NB4 (cell line): ENCODE measurements around the gene KIF6.

Experiments used
- DNase-seq: peaks from one replicate; pipeline ENCODE4 v3.0.0; 2010; ENCODE audit warnings: low read depth
- H3K4me3 ChIP-seq: one replicate; pipeline ENCODE4 v1.5.1; 2011; ENCODE audit warnings: mild to moderate bottlenecking, low read depth, low read length, moderate library complexity
- MAX ChIP-seq: IDR thresholded peaks from 2 replicates; pipeline ENCODE4 v1.6.1; 2011; ENCODE audit warnings: low read depth, low read length
- MYC ChIP-seq: IDR thresholded peaks from 2 replicates; pipeline ENCODE4 v1.6.1; 2011; ENCODE audit warnings: low read depth, low read length
- POLR2A ChIP-seq: IDR thresholded peaks from 2 replicates; pipeline ENCODE4 v1.6.1; 2011; ENCODE audit warnings: mild to moderate bottlenecking; ENCODE audit not compliant: insufficient read length; ENCODE audit errors: extremely low read depth
- TF ChIP-seq, protein P1 (sequence below): IDR thresholded peaks from one replicate; pipeline ENCODE4 v1.5.1; 2012; ENCODE audit warnings: low read depth, low read length

The KIF6 gene

GRCh38 chr6:39370390-39370789, 354.8 kb downstream of the KIF6 start:
- DNase-seq: no peak
- TF ChIP-seq MYC (no peak), POLR2A (no peak), MAX (no peak)
- TF ChIP-seq, protein P1, sequence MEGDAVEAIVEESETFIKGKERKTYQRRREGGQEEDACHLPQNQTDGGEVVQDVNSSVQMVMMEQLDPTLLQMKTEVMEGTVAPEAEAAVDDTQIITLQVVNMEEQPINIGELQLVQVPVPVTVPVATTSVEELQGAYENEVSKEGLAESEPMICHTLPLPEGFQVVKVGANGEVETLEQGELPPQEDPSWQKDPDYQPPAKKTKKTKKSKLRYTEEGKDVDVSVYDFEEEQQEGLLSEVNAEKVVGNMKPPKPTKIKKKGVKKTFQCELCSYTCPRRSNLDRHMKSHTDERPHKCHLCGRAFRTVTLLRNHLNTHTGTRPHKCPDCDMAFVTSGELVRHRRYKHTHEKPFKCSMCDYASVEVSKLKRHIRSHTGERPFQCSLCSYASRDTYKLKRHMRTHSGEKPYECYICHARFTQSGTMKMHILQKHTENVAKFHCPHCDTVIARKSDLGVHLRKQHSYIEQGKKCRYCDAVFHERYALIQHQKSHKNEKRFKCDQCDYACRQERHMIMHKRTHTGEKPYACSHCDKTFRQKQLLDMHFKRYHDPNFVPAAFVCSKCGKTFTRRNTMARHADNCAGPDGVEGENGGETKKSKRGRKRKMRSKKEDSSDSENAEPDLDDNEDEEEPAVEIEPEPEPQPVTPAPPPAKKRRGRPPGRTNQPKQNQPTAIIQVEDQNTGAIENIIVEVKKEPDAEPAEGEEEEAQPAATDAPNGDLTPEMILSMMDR: no peak

DNA sequence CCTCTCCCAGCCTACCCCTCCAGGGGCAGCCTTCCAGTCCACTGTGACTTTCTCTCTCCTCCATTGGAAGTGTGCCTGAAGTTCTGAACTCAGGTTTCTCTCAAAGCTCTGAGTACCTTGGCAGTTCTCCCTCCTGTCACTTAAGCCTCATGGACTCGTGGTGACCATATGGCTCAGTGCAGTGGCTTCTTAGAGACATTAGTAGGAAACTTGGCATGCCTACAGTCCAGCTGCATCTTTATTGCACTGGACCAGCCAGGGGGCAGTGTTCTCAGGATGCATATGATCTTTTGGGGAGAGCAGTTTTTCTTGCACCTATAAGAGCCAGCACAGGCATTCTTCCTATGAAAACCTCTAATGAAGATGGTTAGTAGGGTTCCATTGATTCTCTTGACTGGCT, 355.2 kb downstream of the KIF6 start:
- TF ChIP-seq POLR2A (no peak), MAX (no peak), MYC (no peak)
- TF ChIP-seq, protein P1: no peak
- DNase-seq: no peak
- no peak overlapping the region for H3K4me3 ChIP-seq

More at GRCh38 chr6:39370390-39370789, 354.8 kb downstream of the KIF6 start:
- no peak overlapping the region for H3K4me3 ChIP-seq

DNA sequence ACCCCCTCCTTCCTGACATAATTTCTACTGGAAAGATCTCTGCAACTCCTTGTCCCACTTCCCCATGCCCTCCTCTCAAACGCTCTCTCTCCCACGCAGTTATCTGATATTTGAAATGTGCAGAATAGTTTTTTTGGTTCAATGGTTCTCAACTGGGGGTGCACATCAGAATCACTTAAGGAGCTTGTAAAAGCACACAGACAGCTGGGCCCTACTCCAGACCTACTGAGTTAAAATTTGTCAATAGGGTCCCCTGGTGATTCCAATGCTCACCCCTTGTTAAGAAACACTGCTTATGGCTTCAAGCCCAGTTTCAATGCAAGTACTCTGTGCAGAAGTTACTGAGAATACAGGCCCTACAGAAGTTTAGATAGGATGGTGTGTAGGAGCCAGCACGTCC, 357.5 kb downstream of the KIF6 start:
- DNase-seq: no peak
- H3K4me3 ChIP-seq: no peak overlapping the region
- TF ChIP-seq, protein P1: no peak
- TF ChIP-seq MYC (no peak), POLR2A (no peak), MAX (no peak)

DNA sequence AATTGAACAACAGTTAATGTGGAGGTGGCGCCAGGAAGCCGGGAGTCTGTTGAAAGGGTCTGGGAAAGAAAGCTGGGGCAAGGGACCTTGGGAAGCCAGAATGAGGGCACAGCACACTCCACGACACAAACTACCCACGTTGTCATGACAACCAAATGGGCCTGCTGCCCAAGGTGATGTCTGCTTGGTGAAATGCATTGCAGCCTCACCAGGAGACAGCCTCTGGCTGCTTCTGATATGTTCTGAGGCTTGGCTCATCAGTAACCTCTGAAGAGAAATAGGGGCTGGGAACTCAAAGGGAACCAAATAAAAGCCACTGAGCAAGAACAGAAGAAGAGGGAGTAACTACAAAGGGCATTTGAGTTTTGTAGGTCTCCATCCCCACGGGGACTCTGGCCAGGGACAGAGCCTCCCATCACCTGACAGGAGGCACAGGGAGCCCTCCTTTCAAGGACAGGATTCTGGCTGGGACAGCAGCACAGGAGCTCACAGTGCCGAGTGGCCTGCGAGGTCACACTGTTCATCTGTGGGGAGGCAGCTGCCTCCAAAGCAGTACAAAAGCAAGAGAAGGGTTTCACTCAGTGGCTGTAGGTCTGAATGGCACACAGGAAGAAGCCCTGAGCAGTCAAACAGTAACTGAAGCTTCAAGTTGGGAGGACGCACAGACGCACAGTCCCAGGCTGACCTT, 358.1 kb downstream of the KIF6 start:
- no peak overlapping the region for H3K4me3 ChIP-seq
- no peak for DNase-seq
- no peak for TF ChIP-seq MYC
- TF ChIP-seq MAX: no peak
- TF ChIP-seq POLR2A: no peak
- TF ChIP-seq, protein P1: no peak

GRCh38 chr6:39365281-39366074, 359.7 kb downstream of the KIF6 start:
- H3K4me3 ChIP-seq: no peak overlapping the region
- TF ChIP-seq MYC: no peak
- TF ChIP-seq MAX: no peak
- no peak for TF ChIP-seq POLR2A
- TF ChIP-seq, protein P1: no peak
- no peak for DNase-seq
